ENCODE data around the gene ILF2.

DNA sequence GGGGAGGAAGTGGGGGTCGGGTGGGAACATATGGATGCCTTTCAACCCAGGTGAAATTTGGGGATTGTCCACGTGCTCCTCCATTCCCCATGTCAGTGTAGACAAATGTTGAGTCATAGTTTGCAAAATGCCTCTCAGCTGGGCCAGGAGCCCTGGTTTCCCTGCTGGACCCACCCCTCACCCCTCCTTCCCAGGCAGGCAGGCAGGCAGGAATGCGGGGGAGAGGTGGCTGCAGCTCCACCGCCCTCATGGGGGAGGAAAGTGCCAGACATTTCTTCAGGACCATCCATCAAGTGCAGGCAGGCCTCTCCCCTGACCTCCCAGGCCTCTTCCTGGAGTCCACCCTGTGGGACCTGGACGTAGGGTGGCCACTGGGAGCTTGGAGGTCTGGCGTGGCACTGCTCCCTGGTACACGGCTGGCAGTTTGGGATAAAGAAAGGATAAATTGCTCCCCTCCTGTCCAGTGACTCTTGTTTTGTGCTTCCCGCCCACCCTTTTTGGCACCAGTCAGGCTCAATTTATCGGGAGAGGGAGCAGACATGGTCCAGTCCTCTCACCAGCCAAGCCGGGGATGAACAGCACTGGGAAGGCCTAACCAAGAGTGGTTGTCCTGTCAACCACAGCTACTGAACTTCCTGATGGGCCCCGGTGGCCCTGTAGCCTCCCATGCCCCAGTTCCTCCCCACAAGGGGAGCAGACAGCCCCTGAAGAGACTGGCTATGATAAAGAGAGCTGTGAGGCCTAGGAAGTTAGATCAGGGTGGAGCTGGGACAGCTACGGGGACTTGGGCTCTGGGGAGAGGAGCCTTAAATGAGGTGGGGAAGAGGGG lies 26.6 kb upstream of the ILF2 start:
- TF ChIP-seq POLR2A (IDR thresholded peaks at IDR 0.05; ENCODE audit: low read depth, low read length) (no peak), TAF1 (IDR thresholded peaks at IDR 0.05; ENCODE audit: borderline replicate concordance, low read depth, low read length) (no peak), POLR2AphosphoS5 (IDR thresholded peaks at IDR 0.05; ENCODE audit: low read depth, low read length) (no peak)

Measured in GM12892 (cell line).